ENCODE results near the gene FGD4.

- no peak for TF ChIP-seq CTCF (IDR thresholded peaks at IDR 0.05)
- no peak for TF ChIP-seq POLR2A (IDR thresholded peaks at IDR 0.05)
Observed at GRCh38 chr12:32475724-32476123, 76.4 kb downstream of the FGD4 start.

All from testis (tissue), 2 donors.